NCI-H2196 treated with DMSO at 0.1 percent for 48 hours (cell line): ENCODE results near the gene PKD1L1.
"Not testable (repeated sequence)": the region's sequence is repeated elsewhere in the genome, so short reads cannot be mapped to it uniquely, and the experiment has no call there.

Source experiments
- DNase-seq: peaks from one replicate; lab custom pipeline; 2025; ENCODE audit not compliant: unreplicated experiment; lab: John Stamatoyannopoulos, UW

The PKD1L1 gene

GRCh38 chr7:47948141-47948790 lies at the start of gene PKD1L1:
TSS of gene PKD1L1 (minus strand) at chr7:47948466. CDS start at chr7:47948440, 26 bp downstream.
- DNase-seq, result no peak

- no peak for DNase-seq
Observed at GRCh38 chr7:47992446-47992845, 44.2 kb upstream of the PKD1L1 start.

GRCh38 chr7:47991741-47992311 lies 43.6 kb upstream of the PKD1L1 start:
- no peak for DNase-seq

DNA sequence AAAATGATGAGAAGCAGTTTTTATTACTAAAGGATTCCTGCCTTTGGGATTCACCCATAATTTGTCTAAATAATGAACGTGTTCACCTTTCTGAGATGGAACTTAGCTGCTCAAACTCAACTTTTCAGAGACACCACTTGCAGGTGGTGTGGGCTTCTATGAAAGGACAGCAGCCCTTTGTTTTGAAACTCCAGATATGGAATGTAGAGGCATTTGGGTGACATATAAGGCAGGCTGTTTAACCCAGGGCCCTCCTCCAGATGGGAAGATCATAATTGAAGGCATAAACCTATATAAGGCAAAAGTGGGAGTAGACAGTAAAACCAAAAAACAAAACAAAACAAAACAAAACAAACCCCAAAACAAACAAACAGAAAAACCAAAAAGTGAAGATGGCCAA lies 43.0 kb upstream of the PKD1L1 start:
- DNase-seq, result no peak

- DNase-seq, result no peak
Observed at GRCh38 chr7:47990592-47990991, 42.3 kb upstream of the PKD1L1 start.

- DNase-seq, result not testable (repeated sequence)
Observed at GRCh38 chr7:47989607-47990400, 41.5 kb upstream of the PKD1L1 start.

- DNase-seq, result no peak
Observed at GRCh38 chr7:47988496-47989386, 40.5 kb upstream of the PKD1L1 start.

DNA sequence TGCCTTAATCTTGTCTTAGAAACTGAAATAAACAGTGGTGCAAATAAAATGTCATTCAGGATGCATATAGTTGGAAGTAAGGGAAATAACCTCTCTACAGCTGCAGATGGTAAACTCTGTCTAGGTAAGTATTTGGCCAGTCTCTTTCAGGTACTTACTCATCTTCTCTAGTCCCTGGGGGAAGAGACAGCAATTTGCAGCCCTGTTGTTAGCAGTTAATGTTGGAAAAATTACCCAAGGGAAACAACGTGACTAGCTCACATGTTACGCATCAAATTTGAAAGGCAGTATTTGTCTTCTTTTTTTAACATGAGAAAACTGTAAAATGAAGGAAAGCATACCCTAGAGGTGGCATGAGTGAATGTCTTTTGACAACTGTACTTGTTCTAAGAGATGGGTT lies 34.3 kb upstream of the PKD1L1 start:
- no peak for DNase-seq

GRCh38 chr7:47980648-47981047 lies 32.4 kb upstream of the PKD1L1 start:
- not testable (repeated sequence) for DNase-seq

DNA sequence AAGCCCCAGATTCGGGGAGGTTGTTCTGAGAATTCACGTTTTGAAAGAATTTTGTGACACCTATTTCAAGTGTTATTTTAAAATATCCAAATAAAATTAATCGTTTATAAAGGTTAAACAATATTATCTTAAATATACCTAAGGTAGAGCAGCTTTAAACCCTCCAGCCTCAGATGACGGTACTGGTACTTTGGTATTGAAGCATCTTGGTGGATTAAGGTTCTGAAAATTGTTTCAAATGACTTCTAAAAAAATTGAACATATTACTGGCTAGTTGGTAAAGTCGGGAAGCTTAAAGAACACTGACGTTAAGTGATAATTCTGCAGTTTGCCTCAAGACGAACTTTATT lies 31.5 kb upstream of the PKD1L1 start:
- DNase-seq, result no peak

DNA sequence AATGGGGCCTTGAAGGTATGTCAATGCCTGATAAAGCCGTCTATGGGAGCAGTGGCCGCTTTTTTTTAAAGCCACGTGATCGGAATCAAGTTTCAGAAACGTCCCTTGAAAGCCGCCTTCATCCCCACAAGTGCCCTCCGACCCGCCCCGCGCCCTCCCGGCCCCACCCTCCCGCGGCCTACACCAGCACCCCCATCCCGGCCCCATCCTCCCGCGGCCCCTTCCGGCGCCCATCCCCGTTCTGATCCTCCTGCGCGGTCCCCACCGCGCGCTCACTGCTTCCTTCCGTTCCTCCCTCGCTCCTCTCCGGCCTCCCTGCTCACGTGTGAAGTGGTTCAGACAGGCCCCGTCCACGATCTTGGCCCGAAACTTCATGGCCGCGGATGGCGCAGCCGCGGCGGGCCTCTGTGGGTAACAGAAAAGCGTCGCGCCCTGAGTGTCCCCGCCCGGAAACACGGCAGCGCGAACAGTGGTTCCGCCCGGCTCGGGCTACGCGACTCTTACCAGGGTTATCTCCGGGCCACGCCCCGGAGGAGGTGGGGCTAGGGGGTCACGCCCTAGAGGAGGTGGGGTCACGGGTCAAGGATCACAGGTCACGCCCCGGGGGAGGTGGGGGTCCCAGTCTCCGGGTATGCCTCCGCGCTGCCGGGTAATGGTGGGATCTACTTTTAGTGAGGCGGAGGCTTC lies 31.0 kb upstream of the PKD1L1 start, which contains the start of gene HUS1:
HUS1 (minus strand) TSS at position 471 of the 687 bp plus-strand sequence; CDS start at position 375, 96 bp downstream.
- DNase-seq, result peak; percentile 87

GRCh38 chr7:47978790-47979144 lies 30.5 kb upstream of the PKD1L1 start:
- no peak for DNase-seq

- no peak for DNase-seq
Observed at GRCh38 chr7:47973739-47974138, 25.5 kb upstream of the PKD1L1 start.

- DNase-seq, result no peak
Observed at GRCh38 chr7:47970761-47971160, 22.5 kb upstream of the PKD1L1 start.

GRCh38 chr7:47968847-47969774 lies 20.8 kb upstream of the PKD1L1 start:
- peak; percentile 5 for DNase-seq

DNA sequence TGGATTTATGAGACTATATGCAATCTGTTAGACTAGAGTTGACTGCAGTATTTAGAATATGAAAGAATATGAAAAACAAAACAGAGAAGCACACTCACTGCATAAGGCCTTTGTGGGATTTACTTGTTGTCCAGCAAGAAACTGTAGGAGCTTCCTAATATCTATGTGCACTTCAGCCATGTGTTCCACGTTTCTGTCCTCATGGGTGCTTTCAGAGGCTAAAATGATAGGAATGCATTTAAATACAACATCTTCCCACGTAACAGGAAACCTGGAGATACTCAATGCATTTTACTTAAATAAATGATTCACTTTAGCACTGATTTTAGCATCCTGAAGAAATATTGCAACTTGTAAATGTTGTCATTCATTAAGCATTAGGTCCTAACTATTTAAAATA lies 19.4 kb upstream of the PKD1L1 start:
- no peak for DNase-seq

- DNase-seq, result no peak
Observed at GRCh38 chr7:47967123-47967522, 18.9 kb upstream of the PKD1L1 start.

- no peak for DNase-seq
Observed at GRCh38 chr7:47965456-47965855, 17.2 kb upstream of the PKD1L1 start.

DNA sequence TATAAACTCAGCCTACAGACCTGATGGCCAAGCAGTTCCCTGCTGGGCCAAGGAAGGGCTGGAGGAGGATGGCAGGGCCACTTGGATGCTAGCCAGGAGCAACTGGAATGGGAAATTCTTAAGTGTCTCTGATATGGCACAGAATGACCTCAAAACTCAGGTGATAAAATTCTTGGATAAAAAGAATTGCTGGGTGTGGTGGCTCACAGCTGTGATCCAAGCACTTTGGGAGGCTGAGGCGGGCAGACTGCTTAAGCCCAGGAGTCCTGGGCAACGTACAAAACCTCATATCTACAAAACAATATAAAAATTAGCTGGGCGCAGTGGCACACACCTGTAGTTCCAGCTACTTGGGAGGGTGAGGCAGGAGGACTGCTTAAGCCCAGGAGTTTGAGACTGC lies 14.0 kb upstream of the PKD1L1 start:
- no peak for DNase-seq

GRCh38 chr7:47957156-47957555 lies 8.9 kb upstream of the PKD1L1 start:
- no peak for DNase-seq
